ENCODE measurements around the gene ERICH6.

ERICH6 gene

DNA sequence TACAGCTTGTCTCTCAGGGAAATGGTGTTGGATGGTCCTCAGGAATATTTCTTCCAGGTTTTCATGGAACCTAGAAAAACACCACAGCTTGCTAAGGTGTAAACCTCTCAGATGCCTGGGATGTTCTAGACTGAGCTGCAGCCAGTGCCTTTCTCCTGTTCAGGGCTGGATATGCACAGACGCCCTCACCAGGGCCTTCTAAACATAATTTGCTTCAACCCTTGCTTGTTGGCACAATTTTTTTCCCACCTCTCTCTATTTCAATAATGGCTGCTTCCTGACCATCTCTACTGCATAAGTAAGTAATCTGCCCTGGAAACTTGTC, 31.0 kb upstream of the ERICH6 start:
- no peaks in the 10 kb centered on the region for H3K36me3 ChIP-seq (ENCODE audit: insufficient read depth)
- H3K27me3 ChIP-seq (ENCODE audit: insufficient read depth, low read depth) = no peaks in the 10 kb centered on the region
- no peak overlapping the region for H3K9ac ChIP-seq
- H3K79me2 ChIP-seq (ENCODE audit: insufficient read depth, low read depth) = no peaks in the 10 kb centered on the region
- peaks cover 22% of the 10 kb centered on the region for H3K4me1 ChIP-seq (ENCODE audit: low read depth, poor library complexity, severe bottlenecking)
- no peak overlapping the region for H3K4me3 ChIP-seq (IDR thresholded peaks at IDR 0.05; ENCODE audit: insufficient read depth, low read depth, low read length)
- TF ChIP-seq, protein P1, sequence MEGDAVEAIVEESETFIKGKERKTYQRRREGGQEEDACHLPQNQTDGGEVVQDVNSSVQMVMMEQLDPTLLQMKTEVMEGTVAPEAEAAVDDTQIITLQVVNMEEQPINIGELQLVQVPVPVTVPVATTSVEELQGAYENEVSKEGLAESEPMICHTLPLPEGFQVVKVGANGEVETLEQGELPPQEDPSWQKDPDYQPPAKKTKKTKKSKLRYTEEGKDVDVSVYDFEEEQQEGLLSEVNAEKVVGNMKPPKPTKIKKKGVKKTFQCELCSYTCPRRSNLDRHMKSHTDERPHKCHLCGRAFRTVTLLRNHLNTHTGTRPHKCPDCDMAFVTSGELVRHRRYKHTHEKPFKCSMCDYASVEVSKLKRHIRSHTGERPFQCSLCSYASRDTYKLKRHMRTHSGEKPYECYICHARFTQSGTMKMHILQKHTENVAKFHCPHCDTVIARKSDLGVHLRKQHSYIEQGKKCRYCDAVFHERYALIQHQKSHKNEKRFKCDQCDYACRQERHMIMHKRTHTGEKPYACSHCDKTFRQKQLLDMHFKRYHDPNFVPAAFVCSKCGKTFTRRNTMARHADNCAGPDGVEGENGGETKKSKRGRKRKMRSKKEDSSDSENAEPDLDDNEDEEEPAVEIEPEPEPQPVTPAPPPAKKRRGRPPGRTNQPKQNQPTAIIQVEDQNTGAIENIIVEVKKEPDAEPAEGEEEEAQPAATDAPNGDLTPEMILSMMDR (conservative IDR thresholded peaks at IDR 0.05; ENCODE audit: low read depth, low read length) = no peak
- no peak overlapping the region for H2AFZ ChIP-seq (ENCODE audit: low read depth)
- no peak overlapping the region for H3K27ac ChIP-seq
- H3K4me2 ChIP-seq = no peak overlapping the region
- H4K20me1 ChIP-seq (ENCODE audit: insufficient read depth) = no peaks in the 10 kb centered on the region

DNA sequence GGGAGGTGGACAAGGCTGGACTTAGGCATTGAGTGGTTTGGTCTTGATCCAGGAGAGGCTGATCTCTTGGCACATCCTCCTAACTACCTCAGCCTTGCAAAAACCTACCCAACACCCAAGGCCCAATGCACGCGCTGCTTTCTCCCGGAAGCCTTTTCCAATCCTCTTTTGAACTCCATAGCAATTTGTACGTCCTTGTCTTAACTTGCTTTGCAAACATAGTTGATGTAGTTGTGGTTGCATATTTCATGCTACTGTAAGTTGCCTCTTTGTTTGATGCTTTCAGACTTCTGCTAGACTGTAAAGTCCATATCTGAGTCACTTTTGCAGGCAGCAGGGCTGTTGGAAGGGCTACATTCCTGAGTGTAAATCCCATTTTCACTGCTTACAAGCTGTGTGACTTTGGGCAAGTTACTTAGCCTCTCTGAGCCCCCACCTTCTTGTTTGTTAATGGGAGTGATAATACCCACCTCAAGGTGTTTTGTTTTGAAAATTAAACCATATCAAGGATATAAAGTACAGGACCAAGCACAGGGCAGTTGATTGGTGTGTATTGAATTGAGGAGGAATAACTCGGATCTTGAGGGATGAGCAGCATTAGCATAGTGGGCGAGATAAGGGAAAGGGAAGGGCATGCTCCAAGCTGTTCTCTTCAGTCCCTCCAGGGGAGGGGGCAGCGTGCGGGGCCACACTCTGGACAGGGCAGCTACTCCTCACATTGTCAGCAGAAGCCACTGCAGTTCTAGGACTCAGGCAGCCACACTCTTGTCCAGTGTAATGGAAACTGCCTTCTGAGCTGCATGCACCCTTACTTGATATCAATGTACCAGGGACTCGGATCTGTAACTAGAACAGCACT, 30.4 kb upstream of the ERICH6 start:
- Histone ChIP-seq H3K4me2 (no peak overlapping the region), H2AFZ (ENCODE audit: low read depth) (no peak overlapping the region), H4K20me1 (ENCODE audit: insufficient read depth) (no peaks in the 10 kb centered on the region), H3K27ac (no peak overlapping the region), H3K27me3 (ENCODE audit: insufficient read depth, low read depth) (no peaks in the 10 kb centered on the region), H3K4me3 (IDR thresholded peaks at IDR 0.05; ENCODE audit: insufficient read depth, low read depth, low read length) (no peak overlapping the region), H3K4me1 (ENCODE audit: low read depth, poor library complexity, severe bottlenecking) (peaks cover 17% of the 10 kb centered on the region), H3K9ac (no peak overlapping the region), H3K36me3 (ENCODE audit: insufficient read depth) (no peaks in the 10 kb centered on the region), H3K79me2 (ENCODE audit: insufficient read depth, low read depth) (no peaks in the 10 kb centered on the region)
- TF ChIP-seq, protein P1 (conservative IDR thresholded peaks at IDR 0.05; ENCODE audit: low read depth, low read length) = no peak

DNA sequence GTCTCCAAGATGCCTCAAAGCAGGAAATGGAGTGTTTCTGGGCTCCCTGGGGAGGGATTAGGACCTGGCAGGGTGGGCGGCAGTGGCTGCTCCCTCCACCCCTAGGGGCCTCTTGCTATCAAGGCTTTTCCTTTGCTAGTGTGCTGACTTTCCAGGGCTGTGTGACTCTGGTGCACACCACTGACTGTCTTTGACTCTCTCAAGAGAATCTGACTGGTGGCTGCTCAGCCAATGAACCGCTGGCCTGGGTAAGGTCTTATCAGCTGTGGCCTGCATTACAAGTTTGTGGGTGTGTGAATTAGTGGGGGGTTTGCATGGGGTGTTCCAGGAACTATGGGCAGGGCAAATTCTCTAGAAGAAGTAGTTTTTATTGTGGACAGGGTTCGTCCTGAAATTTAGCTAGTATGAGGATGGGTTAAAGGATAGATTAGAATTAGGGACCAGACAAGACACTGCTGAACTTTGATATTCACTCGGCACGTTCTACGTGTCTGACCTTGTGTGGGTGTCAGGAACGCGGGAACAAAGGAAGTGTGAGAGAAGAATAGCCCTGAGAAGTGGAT, 29.7 kb upstream of the ERICH6 start:
- H3K79me2 ChIP-seq (ENCODE audit: insufficient read depth, low read depth) = no peaks in the 10 kb centered on the region
- no peak overlapping the region for H3K4me2 ChIP-seq
- no peaks in the 10 kb centered on the region for H4K20me1 ChIP-seq (ENCODE audit: insufficient read depth)
- TF ChIP-seq, protein P1 (conservative IDR thresholded peaks at IDR 0.05; ENCODE audit: low read depth, low read length) = no peak
- peaks cover 9% of the 10 kb centered on the region for H3K4me1 ChIP-seq (ENCODE audit: low read depth, poor library complexity, severe bottlenecking)
- no peak overlapping the region for H2AFZ ChIP-seq (ENCODE audit: low read depth)
- no peak overlapping the region for H3K9ac ChIP-seq
- no peak overlapping the region for H3K27ac ChIP-seq
- H3K36me3 ChIP-seq (ENCODE audit: insufficient read depth) = no peaks in the 10 kb centered on the region
- H3K4me3 ChIP-seq (IDR thresholded peaks at IDR 0.05; ENCODE audit: insufficient read depth, low read depth, low read length) = no peak overlapping the region
- H3K27me3 ChIP-seq (ENCODE audit: insufficient read depth, low read depth) = no peaks in the 10 kb centered on the region

DNA sequence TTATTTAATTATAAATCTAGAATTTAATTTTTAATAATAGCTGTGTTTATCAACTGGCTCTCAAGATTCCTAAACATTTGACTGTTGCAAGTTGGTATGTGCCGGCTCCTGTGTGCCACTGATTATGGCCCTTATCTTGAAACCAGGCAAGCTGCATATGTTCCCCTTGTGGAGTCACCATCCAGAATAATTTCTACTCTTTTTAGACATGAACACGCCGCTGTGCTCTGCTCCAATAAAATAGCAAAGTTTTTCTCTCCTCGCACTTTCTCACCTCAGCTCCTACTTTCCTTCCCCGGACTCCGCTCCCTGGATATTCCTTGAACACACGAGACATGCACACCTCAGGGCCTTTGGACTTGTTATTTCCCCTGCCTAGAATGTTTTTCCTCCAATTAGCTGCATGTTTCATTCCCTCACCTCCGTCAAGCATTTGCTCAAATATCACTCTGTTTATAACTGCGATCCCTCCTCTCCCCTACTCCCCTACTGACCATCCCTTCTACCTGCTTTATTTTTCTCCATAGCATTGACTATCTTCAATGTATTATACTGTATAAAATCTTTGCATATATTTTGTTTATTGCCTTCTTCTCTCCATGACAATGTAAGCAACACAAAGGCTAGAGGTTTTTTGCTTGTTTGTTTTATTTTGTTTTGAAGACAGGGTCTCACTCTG, 26.1 kb upstream of the ERICH6 start:
- no peaks in the 10 kb centered on the region for H3K4me1 ChIP-seq (ENCODE audit: low read depth, poor library complexity, severe bottlenecking)
- no peaks in the 10 kb centered on the region for H3K79me2 ChIP-seq (ENCODE audit: insufficient read depth, low read depth)

More for the DNA sequence above, 26.1 kb upstream of the ERICH6 start:
- Histone ChIP-seq H3K4me2 (no peak overlapping the region), H3K27me3 (ENCODE audit: insufficient read depth, low read depth) (no peaks in the 10 kb centered on the region), H2AFZ (ENCODE audit: low read depth) (no peak overlapping the region), H3K9ac (no peak overlapping the region), H3K27ac (no peak overlapping the region), H3K4me3 (IDR thresholded peaks at IDR 0.05; ENCODE audit: insufficient read depth, low read depth, low read length) (no peak overlapping the region), H4K20me1 (ENCODE audit: insufficient read depth) (no peaks in the 10 kb centered on the region), H3K36me3 (ENCODE audit: insufficient read depth) (no peaks in the 10 kb centered on the region)
- TF ChIP-seq, protein P1 (conservative IDR thresholded peaks at IDR 0.05; ENCODE audit: low read depth, low read length) = no peak

Data from KMS-11 (cell line).